A204.1 (cell line): ENCODE data around the gene PDE8B.
"Not testable (repeated sequence)": the region's sequence is repeated elsewhere in the genome, so short reads cannot be mapped to it uniquely, and the experiment has no call there.

Experiments
- FAIRE-seq: peaks from 2 replicates; lab custom pipeline; 2012; peaks lifted over from hg19 to GRCh38; lab: Jason Lieb, UNC

PDE8B gene

GRCh38 chr5:77367741-77368140 lies 157.3 kb downstream of the PDE8B start:
- FAIRE-seq: no peak

- FAIRE-seq: no peak
Measured at GRCh38 chr5:77368367-77368766, 157.9 kb downstream of the PDE8B start.

- FAIRE-seq: no peak
Measured at GRCh38 chr5:77369566-77369965, 159.1 kb downstream of the PDE8B start.

GRCh38 chr5:77374686-77375085 lies 164.2 kb downstream of the PDE8B start:
- no peak for FAIRE-seq

GRCh38 chr5:77376609-77377300 lies 166.3 kb downstream of the PDE8B start:
- no peak for FAIRE-seq

GRCh38 chr5:77379558-77380061 lies 169.1 kb downstream of the PDE8B start:
- FAIRE-seq: no peak

GRCh38 chr5:77380636-77381035 lies 170.2 kb downstream of the PDE8B start:
- FAIRE-seq: no peak

GRCh38 chr5:77383336-77383735 lies 172.9 kb downstream of the PDE8B start:
- FAIRE-seq: not testable (repeated sequence)

- FAIRE-seq: not testable (repeated sequence)
Measured at GRCh38 chr5:77386340-77386739, 175.9 kb downstream of the PDE8B start.

- no peak for FAIRE-seq
Measured at GRCh38 chr5:77389746-77390145, 179.3 kb downstream of the PDE8B start.

GRCh38 chr5:77390221-77390620 lies 179.7 kb downstream of the PDE8B start:
- no peak for FAIRE-seq

- no peak for FAIRE-seq
Measured at GRCh38 chr5:77390795-77391194, 180.3 kb downstream of the PDE8B start.

- FAIRE-seq: no peak
Measured at GRCh38 chr5:77391240-77391765, 180.8 kb downstream of the PDE8B start.

- no peak for FAIRE-seq
Measured at GRCh38 chr5:77394064-77394715, 183.7 kb downstream of the PDE8B start.

GRCh38 chr5:77396017-77396416 lies 185.5 kb downstream of the PDE8B start:
- FAIRE-seq: no peak

GRCh38 chr5:77397686-77398292 lies 187.3 kb downstream of the PDE8B start:
- no peak for FAIRE-seq

- FAIRE-seq: no peak
Measured at GRCh38 chr5:77398458-77398857, 188.0 kb downstream of the PDE8B start.

- no peak for FAIRE-seq
Measured at GRCh38 chr5:77398896-77399295, 188.4 kb downstream of the PDE8B start.

GRCh38 chr5:77400645-77401044 lies 190.2 kb downstream of the PDE8B start:
- FAIRE-seq: no peak

GRCh38 chr5:77402796-77403195 lies 192.3 kb downstream of the PDE8B start:
- no peak for FAIRE-seq

- FAIRE-seq: no peak
Measured at GRCh38 chr5:77407152-77407551, 196.7 kb downstream of the PDE8B start.

- FAIRE-seq: no peak
Measured at GRCh38 chr5:77409870-77410621, 199.6 kb downstream of the PDE8B start.
